Epithelial cell of prostate (primary cell): ENCODE results near the gene NFIA.

ENCODE experiments used
- DNase-seq: peaks from one replicate; pipeline ENCODE4 v3.0.0-alpha.2; 2011; ENCODE audit warnings: low read depth, low spot score
- H3K27ac ChIP-seq: fragments of 450-650 bp; 2 replicates; pipeline ENCODE4 v1.5.1; 2017; ENCODE audit warnings: mild to moderate bottlenecking

NFIA gene

DNA sequence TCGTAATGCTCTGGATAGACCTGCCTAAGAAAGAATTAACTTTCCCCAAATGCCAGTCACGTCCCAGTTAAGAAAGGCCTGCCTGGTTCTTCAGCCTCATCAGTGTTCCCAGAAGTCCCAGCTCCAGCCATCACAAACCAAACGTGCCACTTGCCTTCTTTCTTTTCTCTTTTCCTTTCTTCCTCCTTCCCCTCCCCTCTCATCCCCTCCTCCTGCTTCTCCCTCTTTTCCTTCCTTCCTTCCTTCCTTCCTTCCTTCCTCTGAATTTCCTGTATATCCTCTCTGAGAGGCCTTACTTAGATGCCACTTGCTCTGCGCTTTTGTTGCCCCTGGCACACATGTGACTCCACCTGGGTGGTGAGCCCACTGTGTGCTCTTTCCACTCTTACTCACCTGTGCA lies 228.2 kb downstream of the NFIA start:
- DNase-seq: no peak
- no peak overlapping the region for H3K27ac ChIP-seq

DNA sequence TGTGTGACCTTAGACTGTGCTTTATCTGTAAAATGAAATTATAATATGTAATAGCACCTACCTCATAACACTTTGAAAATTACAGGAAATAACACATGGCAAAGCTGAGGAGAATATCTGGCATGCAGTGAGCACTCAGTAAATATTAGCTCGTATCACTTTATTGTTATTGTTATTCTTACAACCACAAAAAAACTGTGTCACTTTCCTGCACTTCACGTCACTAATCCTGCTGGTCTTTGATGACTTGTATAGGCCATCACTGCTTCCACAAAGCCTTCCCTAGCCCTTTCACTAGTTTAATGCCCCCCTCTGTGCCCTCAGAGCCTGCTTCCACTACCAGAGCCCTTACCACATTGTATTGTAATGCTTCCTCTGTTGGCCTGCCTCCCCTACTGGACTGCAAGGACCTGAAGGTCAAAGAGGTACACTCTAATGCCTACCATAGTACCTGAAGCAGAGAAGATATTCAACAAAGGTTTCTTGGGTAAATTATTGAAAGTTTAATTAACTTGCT lies 231.6 kb downstream of the NFIA start:
- H3K27ac ChIP-seq: no peak overlapping the region
- DNase-seq: no peak

DNA sequence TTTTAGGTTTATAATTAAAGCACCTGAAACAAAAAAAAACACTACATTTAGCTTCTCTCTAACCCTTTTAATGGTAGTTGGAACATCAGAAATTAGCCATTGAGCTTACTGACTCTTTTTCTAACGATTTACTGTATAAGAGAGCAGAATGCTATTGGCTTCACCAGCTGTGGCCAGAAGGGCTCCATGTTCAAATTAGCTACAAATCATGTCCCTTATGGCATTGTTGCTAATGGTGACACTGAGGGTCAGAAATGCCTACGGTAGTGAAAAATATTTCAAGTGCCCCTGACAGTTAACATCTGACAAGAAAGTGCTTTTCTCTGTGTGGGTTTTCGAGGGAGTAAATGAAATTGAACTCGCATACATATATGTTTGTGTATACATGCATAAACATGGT lies 232.7 kb downstream of the NFIA start:
- no peak overlapping the region for H3K27ac ChIP-seq
- no peak for DNase-seq

DNA sequence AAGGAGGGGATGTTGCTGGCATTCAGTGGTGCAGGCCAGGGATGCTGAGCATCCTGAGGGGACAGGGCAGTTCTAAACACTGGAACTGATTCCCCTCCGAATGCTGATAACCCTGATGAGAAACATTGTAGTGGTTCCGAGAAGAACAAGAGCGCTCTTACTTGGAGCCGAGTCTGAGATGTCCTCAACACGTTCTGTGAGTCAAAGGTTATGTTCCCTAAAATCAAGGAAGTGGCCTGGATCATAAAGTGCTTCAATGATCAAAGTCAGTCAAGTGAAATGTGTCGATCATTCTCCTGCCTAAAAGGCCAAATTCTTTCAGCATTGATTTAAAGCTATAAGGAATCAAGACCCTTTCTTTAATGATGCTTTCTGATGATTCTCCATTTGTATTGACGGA lies 234.1 kb downstream of the NFIA start:
- DNase-seq: no peak
- H3K27ac ChIP-seq: no peak overlapping the region

DNA sequence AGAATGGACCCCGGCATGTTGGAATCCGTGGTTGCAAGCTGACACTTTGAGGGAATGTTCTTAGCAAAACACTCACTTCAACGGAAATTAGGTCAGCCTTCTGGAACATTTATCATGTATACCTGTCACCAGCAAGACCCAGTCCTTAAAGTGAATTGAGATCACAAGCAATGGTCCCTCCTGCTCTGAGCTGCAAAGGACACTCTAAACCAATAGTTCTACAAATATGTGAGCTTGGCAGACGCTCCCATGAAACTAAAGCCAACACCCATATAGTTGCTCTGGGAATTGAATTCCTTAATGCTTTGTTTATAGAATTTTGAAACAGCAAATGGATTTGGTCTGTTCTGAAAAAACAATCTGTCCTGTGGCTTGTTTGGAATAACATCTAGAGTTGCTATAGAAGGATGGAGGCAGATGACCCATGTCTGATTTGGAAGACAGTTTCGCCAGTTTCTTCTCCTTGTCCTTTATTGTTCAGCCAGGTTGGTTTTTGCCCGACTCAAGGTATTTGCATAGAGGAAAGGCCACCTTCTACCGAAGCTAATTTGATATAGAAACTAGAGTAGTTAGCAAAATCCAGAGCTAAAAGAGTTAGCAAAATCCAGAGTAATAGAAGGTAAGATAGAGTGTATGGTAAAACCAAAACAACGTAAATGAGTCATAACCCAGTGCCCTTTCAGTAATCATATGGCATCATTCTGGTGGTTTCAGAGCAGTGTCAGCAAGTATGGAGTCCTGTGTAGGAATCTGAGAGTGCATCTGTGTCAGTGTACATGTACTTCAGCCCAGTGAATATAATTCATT lies 236.2 kb downstream of the NFIA start:
- H3K27ac ChIP-seq: peak overlapping the region; percentile 77
- no peak for DNase-seq

DNA sequence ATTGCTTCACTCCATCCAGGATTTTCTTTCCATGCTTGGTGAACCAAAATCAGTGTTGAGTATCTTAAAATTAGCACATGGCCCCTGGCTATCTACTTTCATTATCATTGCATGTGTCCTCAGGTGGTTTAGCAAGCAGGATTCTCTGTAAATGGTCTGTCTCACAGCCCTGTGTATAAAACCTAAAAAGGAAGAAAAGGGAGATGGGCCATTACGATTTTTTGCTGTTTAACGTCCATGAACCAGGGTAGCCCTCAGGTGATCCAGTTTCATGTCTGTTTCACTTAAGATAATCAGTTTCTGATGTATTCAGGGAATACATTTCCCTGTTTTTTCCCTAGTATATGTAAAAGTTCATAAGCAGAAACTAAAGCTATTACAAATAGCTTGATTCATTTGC lies 238.2 kb downstream of the NFIA start:
- H3K27ac ChIP-seq: no peak overlapping the region
- no peak for DNase-seq

DNA sequence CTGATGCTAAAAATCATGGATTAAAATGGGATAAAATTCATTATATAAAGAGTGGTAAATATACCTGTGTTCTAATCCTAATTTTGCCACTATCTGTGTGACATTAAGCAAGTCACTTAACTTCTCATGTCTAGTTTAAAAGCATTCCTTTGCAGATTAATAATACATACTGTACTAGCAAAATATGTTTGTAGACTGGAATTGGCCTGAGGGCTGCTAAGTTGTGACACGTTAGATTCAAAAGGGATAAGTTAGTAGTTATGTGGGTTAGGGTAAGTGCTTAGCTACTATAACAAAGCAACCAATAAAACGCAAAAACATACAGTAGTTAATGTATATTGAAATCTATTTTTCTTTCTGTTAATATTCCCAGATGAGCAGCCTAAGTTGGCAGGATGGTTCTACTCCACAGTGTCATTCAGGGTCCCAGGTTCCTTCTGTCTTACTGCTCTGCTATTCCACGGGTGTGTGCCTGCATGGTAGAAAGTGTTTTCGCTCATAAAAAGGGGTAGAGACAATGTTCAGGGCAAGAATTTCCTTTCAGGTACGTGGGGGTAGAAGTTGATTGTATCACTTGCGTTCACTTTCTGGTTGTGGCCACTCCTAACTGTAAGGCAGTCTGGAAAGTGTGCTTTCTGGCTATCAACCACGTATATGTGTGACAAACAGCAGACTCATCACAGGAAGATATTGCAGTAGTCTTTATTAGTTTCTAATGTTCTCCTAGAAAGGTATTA lies 239.8 kb downstream of the NFIA start:
- peak overlapping the region; percentile 85 for H3K27ac ChIP-seq
- DNase-seq: no peak

DNA sequence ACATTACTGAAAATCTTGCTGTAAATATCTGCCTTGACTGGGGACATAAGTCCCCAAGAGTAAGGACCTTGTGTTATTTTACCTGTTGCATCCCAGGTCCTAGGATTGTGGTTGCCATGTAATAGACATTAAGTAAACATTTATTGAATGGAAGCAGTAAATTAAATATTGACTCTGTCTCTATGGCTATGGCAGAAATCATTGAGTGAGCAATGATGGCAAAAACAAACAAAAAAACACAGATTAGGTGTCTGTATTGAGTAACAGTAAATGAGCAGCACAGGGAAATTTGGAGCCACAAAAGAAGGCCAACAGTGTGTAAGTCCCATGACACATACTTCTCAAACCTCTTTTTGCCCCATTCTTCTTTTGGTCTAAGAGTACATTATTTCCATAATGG lies 240.4 kb downstream of the NFIA start:
- peak; percentile 50 for DNase-seq
- H3K27ac ChIP-seq: peak overlapping the region; percentile 85

DNA sequence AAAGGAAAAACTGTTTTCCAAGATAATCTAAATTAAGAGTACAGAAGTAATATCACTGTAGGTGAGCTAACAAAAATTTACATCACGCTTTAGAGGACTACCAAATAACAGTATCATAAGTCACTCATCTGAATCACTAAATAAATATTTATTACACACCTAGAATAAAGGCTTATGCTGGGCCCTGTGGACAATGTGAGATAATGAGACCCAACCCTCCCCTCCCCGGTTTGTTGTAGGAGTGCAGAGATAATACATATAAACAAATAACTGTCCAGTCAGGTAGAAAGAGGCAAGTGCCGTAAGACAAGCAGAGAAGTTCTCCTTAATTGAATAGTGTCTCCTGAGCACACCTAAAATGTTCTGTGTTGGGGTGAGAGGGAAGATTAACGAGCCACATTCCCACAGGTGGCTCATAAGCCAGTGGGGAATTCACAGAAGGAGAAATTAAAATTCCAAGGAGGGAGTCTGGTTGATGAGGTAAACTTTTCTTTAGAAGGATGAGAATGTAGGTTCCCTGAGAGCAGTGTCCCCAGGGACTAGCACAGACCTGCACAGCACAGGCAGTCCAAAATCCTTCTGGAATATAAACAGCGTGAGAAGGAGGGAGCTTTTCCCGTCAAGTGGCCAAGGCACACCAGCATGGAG lies 241.4 kb downstream of the NFIA start:
- DNase-seq: no peak
- peak overlapping the region; percentile 85 for H3K27ac ChIP-seq

DNA sequence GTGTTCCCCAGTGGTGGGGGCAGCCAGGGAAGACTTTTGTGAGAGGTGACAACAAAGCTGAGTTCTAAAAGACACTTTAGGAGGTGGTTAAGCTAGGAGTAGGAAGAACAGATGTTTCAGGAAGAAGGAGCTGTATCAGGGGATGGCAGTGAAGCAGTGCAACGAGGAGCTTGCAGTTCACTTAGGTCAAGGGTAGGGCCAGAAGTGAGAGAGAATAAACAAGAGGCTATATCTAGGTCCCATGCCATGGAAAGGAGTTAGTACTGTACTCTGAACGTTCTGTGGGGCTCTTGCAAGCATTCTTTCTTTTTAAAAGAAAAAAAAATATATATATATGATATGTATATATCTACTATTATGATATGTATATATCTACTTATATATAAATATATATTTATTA lies 244.4 kb downstream of the NFIA start:
- no peak for DNase-seq
- H3K27ac ChIP-seq: no peak overlapping the region

DNA sequence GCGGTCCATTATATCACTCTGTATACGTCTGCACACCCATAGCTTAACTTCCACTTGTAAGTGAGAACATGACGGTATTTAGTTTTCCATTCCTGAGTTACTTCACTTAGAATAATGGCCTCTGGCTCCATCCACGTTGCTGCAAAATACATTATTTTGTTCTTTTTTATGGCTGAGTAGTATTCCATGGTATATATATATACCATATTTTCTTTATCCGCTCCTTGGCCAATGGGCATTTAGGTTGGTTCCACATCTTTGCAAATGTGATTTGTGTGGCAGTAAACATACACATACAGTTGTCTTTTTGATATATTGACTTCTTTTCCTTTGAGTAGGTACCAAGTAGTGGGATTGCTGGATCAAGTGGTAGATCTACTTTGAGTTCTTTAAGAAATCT lies 245.1 kb downstream of the NFIA start:
- no peak for DNase-seq

DNA sequence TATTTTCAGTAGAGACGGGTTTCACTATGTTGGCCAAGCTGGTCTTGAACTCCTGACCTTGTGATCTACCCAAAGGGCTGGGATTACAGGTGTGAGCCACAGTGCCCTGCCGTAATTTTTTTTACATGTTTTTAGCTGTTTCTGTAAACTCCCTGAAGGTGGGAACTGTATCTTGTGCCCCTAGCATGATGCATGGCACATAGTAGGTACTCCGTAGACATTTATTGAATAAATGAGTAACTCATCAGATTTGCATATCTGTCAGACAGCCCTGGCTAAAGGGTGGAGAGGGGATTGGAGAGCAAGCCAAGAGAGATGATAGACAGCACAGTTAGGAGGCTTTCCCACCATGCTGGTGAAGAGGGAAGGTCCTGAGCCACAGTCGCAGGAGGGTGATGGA lies 247.2 kb downstream of the NFIA start:
- H3K27ac ChIP-seq: peak overlapping the region; percentile 77

More for the DNA sequence above, 245.1 kb downstream of the NFIA start:
- H3K27ac ChIP-seq: no peak overlapping the region

DNA sequence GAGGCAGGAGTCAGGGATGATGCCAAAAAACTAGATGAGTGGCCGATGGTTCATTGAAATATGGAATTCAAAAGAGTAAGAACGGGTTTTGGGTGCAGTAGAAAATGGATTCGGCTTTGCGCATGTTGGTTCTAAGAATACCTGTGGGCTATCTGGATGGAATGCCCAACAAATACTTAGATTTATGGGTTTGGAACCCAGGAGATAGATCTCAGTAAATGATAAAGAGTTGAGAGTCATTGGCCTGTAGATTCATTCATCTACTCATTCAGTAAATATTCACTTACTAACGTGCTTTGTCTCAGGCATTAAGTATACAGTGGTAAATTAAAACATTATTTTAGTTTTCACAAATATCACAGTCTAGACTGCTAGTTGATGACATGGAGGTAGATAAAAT lies 247.7 kb downstream of the NFIA start:
- DNase-seq: peak; percentile 54
- peak overlapping the region; percentile 77 for H3K27ac ChIP-seq

More for the DNA sequence above, 247.2 kb downstream of the NFIA start:
- no peak for DNase-seq

DNA sequence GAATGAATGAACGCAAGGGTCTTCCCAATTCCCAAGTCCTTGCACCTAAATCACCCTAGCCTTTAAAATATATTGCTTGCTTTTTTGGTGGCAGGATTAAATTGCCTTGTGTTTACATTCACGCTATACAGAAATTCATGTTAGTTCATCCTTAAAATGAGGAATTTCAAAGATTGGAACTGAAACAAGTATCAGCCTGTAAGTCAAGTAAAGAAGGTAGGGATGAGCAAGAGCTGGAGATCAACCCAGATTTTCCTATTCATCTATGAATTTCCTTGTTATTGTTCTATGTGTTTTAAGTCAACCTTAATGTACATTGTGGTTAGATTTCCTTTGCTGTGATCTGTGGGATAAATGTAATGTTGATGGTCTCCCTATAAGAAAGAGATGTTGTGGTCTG lies 248.2 kb downstream of the NFIA start:
- peak overlapping the region; percentile 77 for H3K27ac ChIP-seq
- DNase-seq: no peak

DNA sequence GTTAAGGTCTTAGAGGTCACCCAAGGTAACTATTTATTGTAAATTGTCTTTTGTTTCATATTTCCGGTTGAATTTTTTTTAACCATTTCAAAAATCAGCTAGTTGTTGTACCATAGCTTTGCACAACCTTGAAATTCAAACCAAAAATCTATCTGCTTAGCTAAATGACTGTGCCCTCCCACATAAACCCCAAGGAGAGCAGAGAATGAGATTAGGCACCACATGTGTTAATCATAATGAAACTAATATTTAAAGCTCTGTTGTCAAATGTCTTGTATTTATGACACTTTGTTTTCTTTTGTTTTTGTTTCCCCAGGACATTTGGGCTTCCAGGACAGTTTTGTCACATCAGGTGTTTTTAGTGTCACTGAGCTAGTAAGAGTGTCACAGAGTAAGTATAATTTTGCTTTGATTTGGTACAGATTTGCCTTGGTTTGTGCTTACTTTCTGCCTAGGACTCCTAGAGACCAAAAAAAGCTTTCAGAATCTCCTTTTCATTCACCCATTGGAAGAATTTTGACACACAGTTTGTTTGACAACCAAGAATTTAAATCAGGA lies 249.9 kb downstream of the NFIA start:
- no peak for DNase-seq
- H3K27ac ChIP-seq: no peak overlapping the region

DNA sequence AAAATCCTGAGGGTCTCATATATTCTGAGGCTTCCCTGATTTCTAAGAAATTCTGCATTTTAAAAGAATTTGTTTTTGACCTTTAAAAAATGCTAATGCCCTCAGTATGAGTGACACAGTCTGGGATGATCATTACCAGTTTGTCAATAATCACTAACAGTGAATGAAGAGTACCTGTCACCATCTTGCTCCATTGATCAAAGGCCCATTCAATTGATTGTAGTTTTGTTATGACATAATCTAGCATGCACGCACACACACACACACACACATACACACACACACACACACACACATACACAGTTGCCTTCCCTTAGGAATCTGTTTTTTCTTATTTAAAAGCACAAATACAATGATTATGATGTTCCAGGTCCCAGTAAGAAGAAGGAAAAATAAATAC lies 250.4 kb downstream of the NFIA start:
- no peak overlapping the region for H3K27ac ChIP-seq
- DNase-seq: no peak

DNA sequence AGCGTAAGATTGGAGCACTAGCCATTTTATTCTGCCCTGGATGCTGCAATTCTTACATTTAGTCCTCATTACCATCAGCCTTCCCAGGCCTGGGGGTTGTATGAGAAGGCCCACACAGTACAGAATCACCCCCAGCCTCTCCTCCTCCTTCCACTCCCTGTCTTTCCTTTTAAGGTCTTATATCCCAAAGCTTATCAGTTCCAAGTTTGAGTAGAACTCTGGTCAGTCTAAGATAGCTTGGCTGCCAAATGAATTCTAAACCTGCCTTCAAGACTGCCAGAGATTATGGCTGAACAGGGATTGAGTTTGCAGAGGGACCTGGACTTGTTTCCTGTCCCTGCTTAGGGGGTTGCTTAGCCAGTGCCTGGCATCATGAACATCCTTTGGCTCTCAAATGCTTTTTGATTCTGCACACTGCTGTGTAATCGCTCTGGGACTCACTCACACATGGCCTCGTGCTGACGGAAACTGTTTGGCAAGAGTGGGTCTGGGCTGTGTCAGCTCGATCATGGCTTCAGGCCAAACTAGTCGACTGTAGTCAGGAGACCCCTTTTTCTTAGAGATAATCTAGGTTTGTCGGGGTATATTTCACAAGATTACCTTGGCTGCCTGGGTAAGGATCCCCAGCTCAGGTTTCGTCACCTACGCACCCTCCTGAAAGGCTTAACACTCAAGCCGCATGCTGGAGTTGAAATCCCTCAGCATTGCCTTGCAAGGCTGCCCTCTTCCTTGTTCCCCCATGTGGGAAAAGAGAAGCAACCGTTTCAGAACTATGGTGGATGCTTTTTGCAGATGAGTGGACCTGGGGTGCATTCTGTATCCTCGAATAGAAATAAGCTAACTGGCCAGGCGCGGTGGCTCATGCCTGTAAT lies 252.6 kb downstream of the NFIA start:
- H3K27ac ChIP-seq: no peak overlapping the region
- no peak for DNase-seq

DNA sequence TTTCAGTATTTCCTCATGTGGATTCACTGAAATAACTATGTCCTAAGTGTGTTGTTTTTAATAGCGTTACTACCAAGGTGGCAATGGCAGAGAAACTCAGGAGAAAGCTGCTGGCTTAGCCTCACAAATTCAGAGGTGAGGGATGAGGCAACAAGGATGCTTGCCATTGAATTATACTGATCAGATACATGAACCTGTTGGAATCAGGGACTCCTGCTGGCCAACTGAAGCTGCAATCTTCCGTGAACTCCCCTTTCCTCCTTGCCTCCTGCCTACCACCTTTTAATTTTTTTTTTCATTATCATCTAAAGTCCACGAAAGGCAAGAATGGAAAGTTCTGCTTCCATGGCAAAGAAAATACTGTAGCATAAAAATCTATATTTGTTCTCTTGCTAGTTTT lies 254.7 kb downstream of the NFIA start:
- peak overlapping the region; percentile 95 for H3K27ac ChIP-seq

DNA sequence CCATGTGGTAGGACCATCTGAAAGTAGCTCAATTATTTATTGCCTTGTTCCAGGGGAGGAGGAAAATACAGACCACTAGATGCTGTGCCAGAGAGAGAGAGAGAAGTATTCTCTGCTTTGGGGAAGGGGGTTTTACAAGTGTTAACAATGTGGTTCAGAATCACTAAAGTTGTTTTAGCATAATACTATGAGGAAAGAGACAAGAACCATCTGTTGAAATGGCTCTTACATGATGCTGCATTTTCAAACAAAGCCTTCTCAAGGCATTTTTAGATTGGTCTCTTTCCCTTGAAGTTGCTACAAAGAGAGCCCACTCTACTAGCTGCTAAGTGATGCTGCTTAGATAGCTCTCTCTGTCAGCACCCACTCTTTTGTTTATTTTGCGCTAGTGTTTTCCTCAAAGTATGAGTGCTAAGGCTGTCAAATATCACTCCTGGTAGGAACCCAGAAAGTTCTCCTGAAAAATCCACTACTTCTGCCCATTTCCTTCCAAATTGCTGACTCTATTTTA lies 255.1 kb downstream of the NFIA start:
- no peak for DNase-seq
- peak overlapping the region; percentile 95 for H3K27ac ChIP-seq

More for the DNA sequence above, 254.7 kb downstream of the NFIA start:
- DNase-seq: no peak
